Hepatocyte (in vitro differentiated cells): ENCODE measurements around the gene HCN3. TPM values are rescaled to one million over a fixed set of nuclear protein-coding genes. Genes with fewer than 3 reads are reported as not detected.

Source experiments
- DNase-seq: peaks from one replicate; pipeline ENCODE4 v3.0.0-alpha.2; 2016; ENCODE audit warnings: low spot score
- H2AFZ ChIP-seq: fragments of 200-600 bp; sonication (generic); 2 replicates; pipeline ENCODE4 v1.6.0; 2016; ENCODE audit warnings: antibody characterized with exemption, mild to moderate bottlenecking
- H3K27ac ChIP-seq: fragments of 200-600 bp; sonication (generic); 2 replicates; pipeline ENCODE4 v1.5.1; 2016; ENCODE audit warnings: mild to moderate bottlenecking
- H3K27me3 ChIP-seq: fragments of 200-600 bp; sonication (generic); 2 replicates; pipeline ENCODE4 v1.6.1; 2016
- H3K36me3 ChIP-seq: fragments of 200-600 bp; sonication (generic); replicated peaks from 2 replicates; pipeline ENCODE4 v1.5.1; 2016; ENCODE audit warnings: low read depth; ENCODE audit not compliant: insufficient read depth
- H3K4me1 ChIP-seq: fragments of 200-600 bp; sonication (generic); 2 replicates; pipeline ENCODE4 v1.5.1; 2016; ENCODE audit warnings: mild to moderate bottlenecking, moderate library complexity; ENCODE audit not compliant: insufficient read depth
- H3K4me2 ChIP-seq: fragments of 200-600 bp; sonication (generic); 2 replicates; pipeline ENCODE4 v1.6.0; 2016
- H3K4me3 ChIP-seq: fragments of 200-600 bp; sonication (generic); 2 replicates; pipeline ENCODE4 v1.5.1; 2016; ENCODE audit warnings: mild to moderate bottlenecking
- H3K79me2 ChIP-seq: fragments of 200-600 bp; sonication (generic); 2 replicates; pipeline ENCODE4 v1.6.0; 2017; ENCODE audit warnings: mild to moderate bottlenecking
- H3K9me2 ChIP-seq: fragments of 200-600 bp; sonication (generic); replicated peaks from 2 replicates; pipeline ENCODE4 v1.6.0; 2017; ENCODE audit warnings: mild to moderate bottlenecking; ENCODE audit not compliant: insufficient read depth
- H3K9me3 ChIP-seq: fragments of 200-600 bp; sonication (generic); 2 replicates; pipeline ENCODE4 v1.5.1; 2016; ENCODE audit warnings: low read depth, mild to moderate bottlenecking
- H4K20me1 ChIP-seq: fragments of 200-600 bp; sonication (generic); 2 replicates; pipeline ENCODE4 v1.6.0; 2016; ENCODE audit warnings: mild to moderate bottlenecking; ENCODE audit not compliant: insufficient read depth, poor library complexity, severe bottlenecking
- CTCF ChIP-seq: fragments of 200-600 bp; sonication (generic); IDR thresholded peaks from 2 replicates; pipeline ENCODE4 v1.5.1; 2016; ENCODE audit warnings: antibody characterized with exemption, mild to moderate bottlenecking; ENCODE audit not compliant: poor library complexity
- EZH2 ChIP-seq: fragments of 200-600 bp; sonication (generic); IDR thresholded peaks from 2 replicates; pipeline ENCODE4 v1.6.1; 2016; ENCODE audit warnings: antibody characterized with exemption, mild to moderate bottlenecking, borderline replicate concordance
- EZH2phosphoT487 ChIP-seq: fragments of 200-600 bp; sonication (generic); IDR thresholded peaks from one replicate; pipeline ENCODE4 v1.6.1; 2018; ENCODE audit warnings: antibody characterized with exemption, mild to moderate bottlenecking, low read depth, moderate library complexity; ENCODE audit not compliant: unreplicated experiment, severe bottlenecking
- WGBS: methylation state at CpG from one replicate; pipeline ENCODE4 v1.1.6; 2016; ENCODE audit warnings: low lambda C conversion rate; ENCODE audit errors: missing lambda C conversion rate; 5-methylcytosine and 5-hydroxymethylcytosine counted together
- polyA plus RNA-seq: library from polyadenylated mRNA; unstranded; fragments of >200 nt; fragmentation: Nextera tagmentation; extraction: Ambion mirVana; gene quantifications from 2 replicates; pipeline ENCODE4 v1.2.1, GENCODE V29; 2016
- total RNA-seq: library from RNA; depleted of rRNA; stranded (reverse); fragments of >200 nt; gene quantifications from 2 replicates; pipeline ENCODE4 v1.2.3, GENCODE V29; 2014

Gene HCN3
- total and polyA plus RNA-seq, 2 experiments from 2014 or later = 4.3 to 5.6 TPM

DNA sequence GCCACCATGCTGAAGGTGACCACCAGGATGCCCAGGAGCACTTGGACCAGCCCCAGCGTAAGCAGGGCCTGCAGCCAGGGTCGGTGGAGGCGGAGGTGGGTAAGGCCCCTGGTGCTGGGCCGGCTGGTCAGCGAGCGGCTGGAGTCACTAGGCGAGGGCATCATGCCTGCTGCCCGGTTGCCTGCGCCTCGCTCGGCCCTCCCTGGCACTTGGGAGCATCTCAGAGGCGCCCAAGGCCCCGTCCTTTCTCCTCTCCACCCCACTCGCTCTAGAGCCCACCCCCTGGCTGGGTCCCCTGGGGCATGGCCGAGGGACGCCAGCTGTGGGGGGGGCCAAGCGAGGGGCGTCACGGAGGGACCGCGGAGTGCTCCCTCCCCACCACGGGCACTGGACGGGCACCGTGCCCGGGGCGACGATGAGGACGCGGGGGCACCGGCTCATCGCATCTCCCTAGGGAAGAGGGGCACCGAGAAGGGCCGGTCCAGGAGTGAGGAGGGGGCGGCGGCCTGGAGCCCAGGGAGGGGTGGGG, 22.5 kb upstream of the HCN3 start:
- peak overlapping the region; percentile 100 for H3K4me2 ChIP-seq
- WGBS = 14% methylated on average over 13 of the region's 35 CpGs
- H2AFZ ChIP-seq = peak overlapping the region; percentile 58
- no peaks in the 10 kb centered on the region for H4K20me1 ChIP-seq
- peaks cover 27% of the 10 kb centered on the region for H3K4me1 ChIP-seq
- peaks cover 30% of the 10 kb centered on the region for H3K79me2 ChIP-seq
- DNase-seq = no peak
- TF ChIP-seq EZH2phosphoT487 (no peak), EZH2 (no peak), CTCF (no peak)
- no peaks in the 10 kb centered on the region for H3K36me3 ChIP-seq
- H3K9me2 ChIP-seq = no peaks in the 10 kb centered on the region
- H3K4me3 ChIP-seq = peak overlapping the region; percentile 46
- no peaks in the 10 kb centered on the region for H3K9me3 ChIP-seq
- no peaks in the 10 kb centered on the region for H3K27me3 ChIP-seq
- peak overlapping the region; percentile 97 for H3K27ac ChIP-seq

DNA sequence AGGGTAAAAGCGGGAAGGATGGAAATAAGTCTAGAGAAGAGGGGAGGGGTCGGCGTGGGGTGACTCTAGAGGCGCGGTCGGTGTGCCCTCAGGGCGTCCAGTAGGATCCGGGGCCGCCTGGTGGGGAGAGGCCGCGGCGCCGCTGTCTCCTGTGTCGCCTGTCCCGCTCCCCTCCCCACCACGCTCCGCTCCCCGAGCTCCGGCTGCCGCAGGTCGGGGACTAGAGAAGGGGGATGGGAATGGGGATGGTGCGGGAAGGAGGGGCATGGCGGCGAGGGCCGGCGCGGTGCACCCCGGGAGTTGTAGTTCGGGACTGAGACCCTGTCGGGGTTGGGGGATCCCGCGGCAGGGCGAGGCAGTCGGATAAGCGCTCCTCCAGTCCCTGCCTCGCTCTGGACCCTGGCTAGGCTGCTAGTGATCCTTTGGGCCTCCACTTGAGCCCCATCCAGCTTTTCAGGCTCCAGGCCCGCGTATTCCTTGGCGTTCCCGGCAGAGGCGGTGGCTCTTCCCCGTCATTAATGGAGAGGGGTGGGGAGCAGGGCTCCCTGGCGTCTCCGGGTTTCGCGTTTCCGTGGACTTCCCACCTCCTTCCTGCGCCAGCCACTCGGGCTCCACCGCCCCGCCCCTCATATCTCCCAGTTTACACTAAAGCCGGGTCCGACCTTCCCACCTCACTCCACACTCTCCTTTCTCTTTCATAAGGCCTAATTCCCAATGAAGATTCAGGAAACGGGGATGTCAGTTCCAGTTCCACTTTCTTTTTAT, 21.8 kb upstream of the HCN3 start, which contains the start of gene ENTREP3:
ENTREP3 (minus strand) TSS at position 241 of the 765 bp plus-strand sequence. CDS start 606 bp downstream, outside the sequence.
- H3K4me2 ChIP-seq = peak within 1 kb of the TSS; percentile 100
- H3K9me3 ChIP-seq = no peaks in the 10 kb centered on the region
- H3K27me3 ChIP-seq = no peaks in the 10 kb centered on the region
- peak within 1 kb of the TSS; percentile 58 for H2AFZ ChIP-seq
- peak; percentile 93 for DNase-seq
- H3K9me2 ChIP-seq = no peaks in the 10 kb centered on the region
- peak within 1 kb of the TSS; percentile 97 for H3K27ac ChIP-seq
- peaks cover 27% of the 10 kb centered on the region for H3K4me1 ChIP-seq
- H3K36me3 ChIP-seq = no peaks in the 10 kb centered on the region
- TF ChIP-seq EZH2phosphoT487 (no peak), EZH2 (no peak), CTCF (no peak)
- no peaks in the 10 kb centered on the region for H4K20me1 ChIP-seq
- WGBS = 3% methylated on average over 28 of the region's 54 CpGs
- H3K79me2 ChIP-seq = peaks cover 34% of the 10 kb centered on the region
- H3K4me3 ChIP-seq = peak within 1 kb of the TSS; percentile 46

DNA sequence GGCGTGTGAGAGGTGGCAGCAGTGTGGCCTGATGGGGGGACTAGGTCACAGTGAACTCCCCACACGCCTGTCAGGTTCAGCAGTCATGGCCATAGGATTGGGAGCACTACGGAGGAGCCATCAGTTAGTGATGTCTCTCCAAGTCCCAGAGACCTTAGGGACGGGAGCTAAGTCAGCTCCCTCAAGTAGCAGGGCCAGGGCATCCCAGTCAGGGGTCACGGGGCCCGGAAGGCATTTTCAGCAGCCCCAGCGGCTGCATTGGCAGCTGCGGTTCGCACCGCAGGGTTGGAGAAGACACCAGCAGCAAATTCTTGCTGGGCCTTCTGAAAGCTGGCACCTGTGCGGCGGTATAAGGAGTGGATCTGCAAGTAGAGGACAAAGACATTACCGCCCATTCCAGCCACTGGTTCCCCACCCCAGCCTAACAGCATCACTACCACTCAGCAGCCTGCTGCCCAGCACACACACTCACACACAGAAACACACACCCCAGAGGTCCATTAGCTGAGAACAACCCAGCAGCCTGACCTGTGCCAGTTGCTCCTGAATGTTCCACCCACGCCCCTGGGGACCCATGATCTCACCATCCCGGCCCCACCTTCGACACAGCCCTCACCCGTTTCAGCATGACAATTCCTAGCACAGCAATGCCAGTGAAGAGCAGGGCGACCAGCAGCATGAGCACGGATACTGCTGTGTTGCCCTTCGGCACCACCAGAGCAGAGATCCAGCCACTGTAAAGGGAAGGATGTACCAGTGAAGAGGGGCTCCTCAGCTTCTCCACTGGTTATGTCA, 21.0 kb upstream of the HCN3 start:
- Histone ChIP-seq H3K9me2 (no peaks in the 10 kb centered on the region), H3K27me3 (no peaks in the 10 kb centered on the region), H3K27ac (peak overlapping the region; percentile 97), H3K9me3 (no peaks in the 10 kb centered on the region), H2AFZ (peak overlapping the region; percentile 58), H3K36me3 (no peaks in the 10 kb centered on the region), H4K20me1 (no peaks in the 10 kb centered on the region), H3K4me1 (peaks cover 26% of the 10 kb centered on the region), H3K79me2 (peaks cover 42% of the 10 kb centered on the region), H3K4me2 (peak overlapping the region; percentile 100), H3K4me3 (peak overlapping the region; percentile 46)
- WGBS = 89% methylated on average over 20 of the region's 20 CpGs
- DNase-seq = no peak
- TF ChIP-seq EZH2phosphoT487 (no peak), CTCF (no peak), EZH2 (no peak)
